GM12875 (cell line): ENCODE data around the gene LEUTX.

Experiments
- H3K4me3 ChIP-seq: one replicate; pipeline ENCODE4 v1.5.1; 2011; ENCODE audit warnings: low read depth, low read length, control low read depth
- CTCF ChIP-seq: IDR thresholded peaks from 2 replicates; pipeline ENCODE4 v1.5.1; 2011; ENCODE audit warnings: low read depth, mild to moderate bottlenecking, control low read depth, inconsistent platforms, low read length, moderate library complexity, borderline replicate concordance; ENCODE audit not compliant: insufficient read depth

LEUTX gene

GRCh38 chr19:39737891-39738290, 40.8 kb upstream of the LEUTX start, which contains the start of gene CLC:
TSS of gene CLC (minus strand) at chr19:39738029. CDS start at chr19:39737952, 77 bp downstream.
- no peak for TF ChIP-seq CTCF
- H3K4me3 ChIP-seq = no peak within 1 kb of the TSS

- TF ChIP-seq CTCF = no peak
- no peak overlapping the region for H3K4me3 ChIP-seq
These were observed 39.8 kb upstream of the LEUTX start for GRCh38 chr19:39738814-39739213.

- no peak for TF ChIP-seq CTCF
- no peak overlapping the region for H3K4me3 ChIP-seq
These were observed 38.3 kb upstream of the LEUTX start for GRCh38 chr19:39740395-39740794.

- no peak for TF ChIP-seq CTCF
- H3K4me3 ChIP-seq = no peak overlapping the region
These were observed 33.0 kb upstream of the LEUTX start for GRCh38 chr19:39745643-39746042.

- TF ChIP-seq CTCF = no peak
- H3K4me3 ChIP-seq = no peak overlapping the region
These were observed 31.7 kb upstream of the LEUTX start for GRCh38 chr19:39746836-39747529.

GRCh38 chr19:39749981-39750380, 28.7 kb upstream of the LEUTX start:
- TF ChIP-seq CTCF = no peak
- H3K4me3 ChIP-seq = no peak overlapping the region

GRCh38 chr19:39752390-39752789, 26.3 kb upstream of the LEUTX start:
- no peak for TF ChIP-seq CTCF
- no peak overlapping the region for H3K4me3 ChIP-seq
